Measurements from ENCODE around the gene HCN1. TPM values are rescaled to one million over a fixed set of nuclear protein-coding genes. Genes with fewer than 3 reads are reported as not detected.

HCN1 gene
- total RNA-seq, 2 donors from 2014 or later, result 5.9 to 10.8 TPM

DNA sequence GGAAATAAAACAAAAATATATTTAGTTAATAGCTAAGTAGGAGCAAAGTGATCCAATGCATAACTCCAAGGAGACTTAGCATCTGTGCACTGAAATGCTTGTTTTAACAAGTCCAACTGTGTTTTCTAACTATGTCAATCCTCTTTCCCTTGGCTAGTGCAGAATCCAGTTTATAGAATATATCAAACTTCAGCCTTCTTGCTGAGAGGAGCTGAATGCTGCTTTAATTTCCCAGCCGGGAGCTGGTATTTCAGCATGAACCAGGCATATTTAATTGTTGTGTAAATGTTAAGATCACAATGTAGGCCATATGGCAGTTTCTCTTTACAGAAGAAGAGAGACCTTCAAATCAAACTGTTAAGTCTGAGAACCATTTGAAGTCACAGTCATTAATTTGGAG, 411.7 kb downstream of the HCN1 start:
- TF ChIP-seq CTCF (conservative IDR thresholded peaks at IDR 0.05), result no peak
- no peak overlapping the region for H3K4me3 Mint-ChIP-seq
- no peaks in the 10 kb centered on the region for H3K27me3 Mint-ChIP-seq (ENCODE audit: insufficient read depth)
- H3K4me3 ChIP-seq (ENCODE audit: low read length), result no peak overlapping the region
- no peaks in the 10 kb centered on the region for H3K27me3 ChIP-seq (ENCODE audit: control insufficient read depth, insufficient read depth, low read length, poor library complexity, severe bottlenecking)
- peaks cover 19% of the 10 kb centered on the region for H3K9me3 ChIP-seq (ENCODE audit: control insufficient read depth, low read length)
- DNase-seq, result no peak
- 73 to 92% methylated on average over 1 of the region's 1 CpG for WGBS, 2 experiments (ENCODE audit: insufficient coverage in 1 of 2, insufficient read length in 1 of 2)
- no peak overlapping the region for H3K9ac ChIP-seq (ENCODE audit: extremely low read depth, low read length, poor library complexity, severe bottlenecking)
- no peak overlapping the region for H3K27ac Mint-ChIP-seq
- H3K36me3 ChIP-seq (ENCODE audit: control insufficient read depth, insufficient read depth, low read length), result no peaks in the 10 kb centered on the region
- peaks cover 13% of the 10 kb centered on the region for H3K36me3 Mint-ChIP-seq (ENCODE audit: low read depth)
- peak overlapping the region; percentile 63 for H3K27ac ChIP-seq (ENCODE audit: low read depth, low read length)
- peaks cover 19% of the 10 kb centered on the region for H3K9me3 Mint-ChIP-seq
- H3K4me1 Mint-ChIP-seq, result no peaks in the 10 kb centered on the region
- peaks cover under 1% of the 10 kb centered on the region for H3K4me1 ChIP-seq (ENCODE audit: control insufficient read depth, insufficient read depth, low read length)

DNA sequence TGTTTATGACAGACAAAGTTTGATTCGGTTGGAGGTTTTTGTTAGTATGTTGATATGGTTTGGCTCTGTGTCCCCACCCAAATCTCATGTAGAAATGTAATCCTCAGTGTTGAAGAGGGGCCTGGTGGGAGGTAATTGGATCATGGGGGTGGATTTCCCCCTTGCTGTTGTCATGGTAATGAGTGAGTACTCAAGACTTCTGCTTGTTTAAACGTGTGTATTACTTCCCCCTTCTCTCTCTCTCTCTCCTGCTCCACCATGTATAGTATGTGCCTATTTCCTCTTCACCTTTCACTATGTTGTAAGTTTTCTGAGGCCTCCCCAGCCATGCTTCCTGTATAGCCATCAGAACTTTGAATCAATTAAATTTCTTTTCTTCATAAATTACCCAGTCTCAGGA, 415.1 kb downstream of the HCN1 start:
- Histone ChIP-seq H3K27ac (ENCODE audit: low read depth, low read length) (no peak overlapping the region), H3K9me3 (ENCODE audit: control insufficient read depth, low read length) (peaks cover 19% of the 10 kb centered on the region), H3K27me3 (ENCODE audit: control insufficient read depth, insufficient read depth, low read length, poor library complexity, severe bottlenecking) (no peaks in the 10 kb centered on the region), H3K4me3 (ENCODE audit: low read length) (peak overlapping the region; percentile 60), H3K9ac (ENCODE audit: extremely low read depth, low read length, poor library complexity, severe bottlenecking) (no peak overlapping the region), H3K4me1 (ENCODE audit: control insufficient read depth, insufficient read depth, low read length) (peaks cover 9% of the 10 kb centered on the region), H3K36me3 (ENCODE audit: control insufficient read depth, insufficient read depth, low read length) (no peaks in the 10 kb centered on the region)
- no peak overlapping the region for H3K4me3 Mint-ChIP-seq
- no peak overlapping the region for H3K27ac Mint-ChIP-seq
- peaks cover 12% of the 10 kb centered on the region for H3K4me1 Mint-ChIP-seq
- peaks cover 19% of the 10 kb centered on the region for H3K36me3 Mint-ChIP-seq (ENCODE audit: low read depth)
- peaks cover 21% of the 10 kb centered on the region for H3K9me3 Mint-ChIP-seq
- no peak for TF ChIP-seq CTCF (conservative IDR thresholded peaks at IDR 0.05)
- H3K27me3 Mint-ChIP-seq (ENCODE audit: insufficient read depth), result no peaks in the 10 kb centered on the region
- DNase-seq, result no peak
- WGBS, 2 experiments (ENCODE audit: insufficient coverage in 1 of 2, insufficient read length in 1 of 2), result 20 to 61% methylated on average over 1 to 2 of the region's 2 CpGs

GRCh38 chr5:45279109-45279508, 417.1 kb downstream of the HCN1 start:
- H3K27ac Mint-ChIP-seq, result no peak overlapping the region
- no peak overlapping the region for H3K9ac ChIP-seq (ENCODE audit: extremely low read depth, low read length, poor library complexity, severe bottlenecking)
- 0% methylated on average over 1 of the region's 1 CpG; no CpG with 5 or more reads in 1 of the 2 experiments for WGBS, 2 experiments (ENCODE audit: insufficient coverage in 1 of 2, insufficient read length in 1 of 2)
- DNase-seq, result peak; percentile 61
- no peak overlapping the region for H3K27ac ChIP-seq (ENCODE audit: low read depth, low read length)
- no peak for TF ChIP-seq CTCF (conservative IDR thresholded peaks at IDR 0.05)
- peaks cover 19% of the 10 kb centered on the region for H3K9me3 ChIP-seq (ENCODE audit: control insufficient read depth, low read length)
- H3K4me1 ChIP-seq (ENCODE audit: control insufficient read depth, insufficient read depth, low read length), result peaks cover 9% of the 10 kb centered on the region
- H3K4me1 Mint-ChIP-seq, result peaks cover 16% of the 10 kb centered on the region
- H3K36me3 Mint-ChIP-seq (ENCODE audit: low read depth), result peaks cover 19% of the 10 kb centered on the region
- H3K4me3 ChIP-seq (ENCODE audit: low read length), result no peak overlapping the region
- no peaks in the 10 kb centered on the region for H3K36me3 ChIP-seq (ENCODE audit: control insufficient read depth, insufficient read depth, low read length)
- H3K4me3 Mint-ChIP-seq, result no peak overlapping the region
- peaks cover 21% of the 10 kb centered on the region for H3K9me3 Mint-ChIP-seq
- no peaks in the 10 kb centered on the region for H3K27me3 ChIP-seq (ENCODE audit: control insufficient read depth, insufficient read depth, low read length, poor library complexity, severe bottlenecking)
- no peaks in the 10 kb centered on the region for H3K27me3 Mint-ChIP-seq (ENCODE audit: insufficient read depth)
